BE2C (cell line): Measurements from ENCODE around the gene DRD2.

Source experiments
- DNase-seq: peaks from one replicate; pipeline ENCODE4 v3.0.0-alpha.2; 2020
- H3K27me3 ChIP-seq: fragments of 250-450 bp; sonication (Bioruptor Pico); 2 replicates; pipeline ENCODE4 v1.5.1; 2020; ENCODE audit warnings: mild to moderate bottlenecking
- H3K36me3 ChIP-seq: fragments of 250-450 bp; sonication (Bioruptor Pico); 2 replicates; pipeline ENCODE4 v1.5.1; 2020; ENCODE audit warnings: mild to moderate bottlenecking
- H3K4me1 ChIP-seq: fragments of 250-450 bp; sonication (Bioruptor Pico); 2 replicates; pipeline ENCODE4 v1.5.1; 2020
- H3K4me3 ChIP-seq: 2 replicates; pipeline ENCODE4 v1.5.1; 2011; ENCODE audit warnings: low read depth, low read length
- H3K9me3 ChIP-seq: fragments of 250-450 bp; sonication (Bioruptor Pico); 2 replicates; pipeline ENCODE4 v1.5.1; 2020
- CTCF ChIP-seq: IDR thresholded peaks from 2 replicates; pipeline ENCODE4 v1.5.1; 2012; ENCODE audit warnings: mild to moderate bottlenecking, low read depth, low read length

DRD2 gene

GRCh38 chr11:113398669-113399430, 76.3 kb downstream of the DRD2 start:
- Histone ChIP-seq H3K4me1 (no peaks in the 10 kb centered on the region), H3K4me3 (no peak overlapping the region), H3K9me3 (no peaks in the 10 kb centered on the region), H3K36me3 (no peaks in the 10 kb centered on the region), H3K27me3 (no peaks in the 10 kb centered on the region)
- no peak for DNase-seq
- no peak for TF ChIP-seq CTCF

- no peaks in the 10 kb centered on the region for H3K9me3 ChIP-seq
- DNase-seq, result no peak
- TF ChIP-seq CTCF, result no peak
- no peaks in the 10 kb centered on the region for H3K36me3 ChIP-seq
- H3K27me3 ChIP-seq, result no peaks in the 10 kb centered on the region
- no peak overlapping the region for H3K4me3 ChIP-seq
- no peaks in the 10 kb centered on the region for H3K4me1 ChIP-seq
These were observed 77.4 kb downstream of the DRD2 start for GRCh38 chr11:113397821-113398220.

GRCh38 chr11:113397212-113397611, 78.0 kb downstream of the DRD2 start:
- Histone ChIP-seq H3K9me3 (no peaks in the 10 kb centered on the region), H3K36me3 (no peaks in the 10 kb centered on the region), H3K27me3 (no peaks in the 10 kb centered on the region), H3K4me3 (no peak overlapping the region), H3K4me1 (no peaks in the 10 kb centered on the region)
- no peak for DNase-seq
- no peak for TF ChIP-seq CTCF

GRCh38 chr11:113396690-113397089, 78.5 kb downstream of the DRD2 start:
- H3K4me1 ChIP-seq, result no peaks in the 10 kb centered on the region
- no peak for TF ChIP-seq CTCF
- no peak for DNase-seq
- H3K9me3 ChIP-seq, result no peaks in the 10 kb centered on the region
- H3K4me3 ChIP-seq, result no peak overlapping the region
- H3K36me3 ChIP-seq, result no peaks in the 10 kb centered on the region
- H3K27me3 ChIP-seq, result no peaks in the 10 kb centered on the region

- Histone ChIP-seq H3K9me3 (no peaks in the 10 kb centered on the region), H3K4me3 (no peak overlapping the region), H3K27me3 (no peaks in the 10 kb centered on the region), H3K36me3 (no peaks in the 10 kb centered on the region), H3K4me1 (no peaks in the 10 kb centered on the region)
- DNase-seq, result no peak
- no peak for TF ChIP-seq CTCF
These were observed 79.3 kb downstream of the DRD2 start for GRCh38 chr11:113395782-113396336.

- H3K27me3 ChIP-seq, result no peaks in the 10 kb centered on the region
- no peak for DNase-seq
- TF ChIP-seq CTCF, result no peak
- H3K4me3 ChIP-seq, result no peak overlapping the region
- no peaks in the 10 kb centered on the region; the same call in 1 of the 2 replicates for H3K9me3 ChIP-seq
- H3K4me1 ChIP-seq, result no peaks in the 10 kb centered on the region
- H3K36me3 ChIP-seq, result no peaks in the 10 kb centered on the region
These were observed 80.3 kb downstream of the DRD2 start for GRCh38 chr11:113394919-113395318.
